ENCODE measurements around the gene TMC1.

DNA sequence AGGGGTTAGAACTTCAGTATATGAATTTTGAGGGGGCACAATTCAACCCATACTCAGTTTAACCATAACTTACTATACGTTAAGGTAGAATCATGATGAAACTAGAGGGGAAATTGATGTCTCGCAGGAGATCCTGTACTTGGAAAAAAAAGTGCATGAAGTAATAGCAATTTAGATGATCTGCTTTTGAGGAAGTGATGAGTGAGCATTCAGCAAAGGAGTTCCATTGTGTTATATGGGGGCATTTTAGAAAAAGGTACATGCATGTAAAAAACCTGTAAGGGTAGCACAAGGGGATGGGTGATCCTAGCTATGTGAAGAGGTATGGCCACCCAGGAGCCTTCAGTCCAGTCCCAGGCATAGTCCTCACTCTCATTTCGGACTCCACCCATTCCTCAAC lies 14.8 kb upstream of the TMC1 start:
- TF ChIP-seq, protein P1, sequence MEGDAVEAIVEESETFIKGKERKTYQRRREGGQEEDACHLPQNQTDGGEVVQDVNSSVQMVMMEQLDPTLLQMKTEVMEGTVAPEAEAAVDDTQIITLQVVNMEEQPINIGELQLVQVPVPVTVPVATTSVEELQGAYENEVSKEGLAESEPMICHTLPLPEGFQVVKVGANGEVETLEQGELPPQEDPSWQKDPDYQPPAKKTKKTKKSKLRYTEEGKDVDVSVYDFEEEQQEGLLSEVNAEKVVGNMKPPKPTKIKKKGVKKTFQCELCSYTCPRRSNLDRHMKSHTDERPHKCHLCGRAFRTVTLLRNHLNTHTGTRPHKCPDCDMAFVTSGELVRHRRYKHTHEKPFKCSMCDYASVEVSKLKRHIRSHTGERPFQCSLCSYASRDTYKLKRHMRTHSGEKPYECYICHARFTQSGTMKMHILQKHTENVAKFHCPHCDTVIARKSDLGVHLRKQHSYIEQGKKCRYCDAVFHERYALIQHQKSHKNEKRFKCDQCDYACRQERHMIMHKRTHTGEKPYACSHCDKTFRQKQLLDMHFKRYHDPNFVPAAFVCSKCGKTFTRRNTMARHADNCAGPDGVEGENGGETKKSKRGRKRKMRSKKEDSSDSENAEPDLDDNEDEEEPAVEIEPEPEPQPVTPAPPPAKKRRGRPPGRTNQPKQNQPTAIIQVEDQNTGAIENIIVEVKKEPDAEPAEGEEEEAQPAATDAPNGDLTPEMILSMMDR (IDR thresholded peaks at IDR 0.05) = no peak
- no peak for TF ChIP-seq POLR2A (IDR thresholded peaks at IDR 0.05)

All from suprapubic skin (tissue), 3 donors.